ENCODE data around the gene EMP2.

Gene EMP2

DNA sequence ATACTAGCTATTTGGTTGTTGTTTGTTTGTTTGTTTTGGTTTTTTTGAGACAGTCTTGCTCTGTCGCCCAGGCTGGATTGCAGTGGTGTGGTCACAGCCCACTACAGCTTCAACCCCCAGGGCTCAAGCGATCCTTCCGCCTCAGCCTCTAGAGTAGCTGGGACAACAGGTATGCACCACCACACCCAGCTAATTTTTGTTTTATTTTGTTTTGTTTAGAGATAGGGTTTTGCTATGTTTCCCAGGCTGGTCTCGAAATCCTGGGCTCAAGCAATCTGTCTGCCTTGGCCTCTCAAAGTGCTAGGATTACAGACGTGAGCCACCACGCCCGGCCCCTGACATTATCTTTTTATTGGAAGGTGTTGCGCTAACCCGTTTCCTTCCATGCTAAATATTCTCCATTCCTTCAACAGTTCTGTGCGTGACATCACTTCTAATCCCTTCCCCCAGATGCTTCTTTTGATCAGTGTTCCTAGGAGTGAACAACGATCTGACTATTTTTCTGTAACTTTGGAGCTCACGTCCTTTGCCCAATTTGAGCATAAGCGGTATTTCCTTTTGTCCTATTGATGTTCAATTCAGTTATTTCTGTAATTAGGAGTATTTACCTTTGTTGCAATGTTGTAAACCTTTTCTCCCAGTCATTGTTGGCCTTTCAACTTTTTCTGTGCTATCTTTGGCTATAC lies 30.2 kb upstream of the EMP2 start:
- no peak for DNase-seq (ENCODE audit: low spot score)

GRCh38 chr16:10609402-10609774 lies 29.0 kb upstream of the EMP2 start:
- DNase-seq (ENCODE audit: low spot score): no peak

DNA sequence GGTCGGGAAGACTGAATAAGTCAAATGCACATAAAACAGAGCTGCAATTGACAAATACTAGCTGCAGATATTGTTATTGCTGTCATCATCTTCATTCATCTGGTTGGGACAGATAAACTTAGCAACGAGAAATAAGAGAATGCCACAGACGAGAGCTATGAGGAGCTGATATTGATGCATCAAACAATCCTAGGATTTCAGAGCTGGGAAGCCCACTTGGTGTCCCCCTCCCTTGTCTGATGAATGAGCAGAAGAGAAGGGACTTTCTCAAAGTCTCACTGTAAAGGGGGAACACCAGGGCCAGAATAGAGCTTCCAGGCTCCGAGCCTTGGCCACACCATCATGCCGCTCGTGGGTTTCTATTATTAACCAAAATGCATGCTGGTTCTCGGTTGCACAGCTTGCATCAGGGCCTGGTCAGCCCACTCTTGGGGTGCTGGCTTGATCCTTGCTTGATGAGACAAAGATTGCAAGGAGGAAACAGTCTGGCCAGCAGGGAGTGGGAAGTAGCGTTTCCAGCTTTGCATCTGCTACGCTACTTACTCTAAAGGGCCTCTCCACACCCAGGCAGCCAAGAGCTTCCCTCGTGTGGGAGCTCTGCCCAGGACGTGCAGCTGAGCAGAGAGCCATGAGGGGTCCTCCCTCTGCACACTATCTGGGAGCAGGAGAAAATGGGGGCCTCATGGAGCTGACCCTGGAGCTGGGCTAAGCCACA lies 28.4 kb upstream of the EMP2 start:
- DNase-seq (ENCODE audit: low spot score): no peak

GRCh38 chr16:10607157-10607556 lies 26.8 kb upstream of the EMP2 start:
- DNase-seq (ENCODE audit: low spot score): no peak

- no peak for DNase-seq (ENCODE audit: low spot score)
These were observed 26.2 kb upstream of the EMP2 start for GRCh38 chr16:10606607-10607006.

DNA sequence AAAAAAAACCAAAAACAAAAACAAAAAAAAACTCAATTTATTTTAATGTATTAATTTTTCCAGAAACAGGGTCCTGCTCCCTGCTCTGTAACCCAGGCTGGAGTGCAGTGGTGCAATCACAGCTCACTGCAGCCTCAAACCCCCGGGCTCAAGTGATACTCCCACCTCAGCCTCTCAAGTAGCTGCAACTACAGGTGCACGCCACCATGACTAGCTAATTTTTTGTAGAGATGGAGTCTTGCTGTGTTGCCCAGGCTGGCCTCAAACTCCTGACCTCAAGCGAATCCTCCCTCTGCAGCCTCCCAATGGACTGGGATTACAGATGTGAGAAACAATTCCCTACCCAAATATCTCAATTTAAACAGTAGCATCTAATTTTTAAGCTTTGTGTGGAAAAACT lies 25.2 kb upstream of the EMP2 start:
- DNase-seq (ENCODE audit: low spot score): no peak

DNA sequence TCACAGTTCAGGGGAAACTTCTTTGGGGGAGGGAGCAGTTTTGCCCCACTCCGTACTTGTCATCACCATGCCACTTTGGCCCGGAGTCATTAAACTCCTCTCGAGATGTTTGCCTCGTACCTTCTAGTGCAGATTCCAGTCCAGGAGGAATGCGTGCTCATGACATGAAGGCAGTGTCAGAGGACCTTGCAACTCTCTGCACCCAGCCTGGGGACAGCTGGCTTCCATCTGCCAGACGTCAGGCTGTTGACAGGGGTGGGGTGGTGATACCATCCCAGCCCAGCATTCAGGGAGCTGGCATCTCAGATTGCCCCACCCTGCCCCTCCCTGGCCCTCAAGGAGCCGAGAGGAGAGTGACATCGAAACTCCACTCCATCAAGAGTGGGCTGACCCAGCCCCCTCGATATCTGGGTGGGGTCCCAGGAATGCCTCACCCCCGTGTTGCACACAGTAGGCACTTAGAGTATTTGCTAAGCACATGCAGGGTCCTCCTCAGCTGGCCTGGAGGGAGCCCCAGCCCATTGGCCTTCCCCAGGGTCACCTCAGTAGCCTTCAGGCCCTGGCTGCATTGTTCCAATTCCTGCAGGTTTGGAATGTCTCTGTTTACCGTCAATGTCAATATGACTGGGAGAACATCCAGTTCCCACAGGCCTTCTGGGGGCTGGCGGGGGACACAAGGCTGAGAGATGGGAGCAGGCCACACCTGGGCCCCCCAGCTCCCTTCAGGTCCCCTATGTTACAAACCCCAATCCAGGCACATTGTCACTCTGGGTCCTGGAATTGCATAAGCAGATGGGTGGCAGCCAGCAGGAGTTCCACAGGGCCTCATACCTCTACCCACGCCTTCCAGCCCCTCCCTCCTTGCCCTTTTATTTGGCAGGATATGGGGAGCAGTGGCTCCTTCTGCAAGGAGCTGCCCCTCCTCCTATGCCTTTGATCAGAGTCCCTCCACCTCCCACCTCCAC lies 21.3 kb upstream of the EMP2 start:
- no peak for DNase-seq (ENCODE audit: low spot score)

DNA sequence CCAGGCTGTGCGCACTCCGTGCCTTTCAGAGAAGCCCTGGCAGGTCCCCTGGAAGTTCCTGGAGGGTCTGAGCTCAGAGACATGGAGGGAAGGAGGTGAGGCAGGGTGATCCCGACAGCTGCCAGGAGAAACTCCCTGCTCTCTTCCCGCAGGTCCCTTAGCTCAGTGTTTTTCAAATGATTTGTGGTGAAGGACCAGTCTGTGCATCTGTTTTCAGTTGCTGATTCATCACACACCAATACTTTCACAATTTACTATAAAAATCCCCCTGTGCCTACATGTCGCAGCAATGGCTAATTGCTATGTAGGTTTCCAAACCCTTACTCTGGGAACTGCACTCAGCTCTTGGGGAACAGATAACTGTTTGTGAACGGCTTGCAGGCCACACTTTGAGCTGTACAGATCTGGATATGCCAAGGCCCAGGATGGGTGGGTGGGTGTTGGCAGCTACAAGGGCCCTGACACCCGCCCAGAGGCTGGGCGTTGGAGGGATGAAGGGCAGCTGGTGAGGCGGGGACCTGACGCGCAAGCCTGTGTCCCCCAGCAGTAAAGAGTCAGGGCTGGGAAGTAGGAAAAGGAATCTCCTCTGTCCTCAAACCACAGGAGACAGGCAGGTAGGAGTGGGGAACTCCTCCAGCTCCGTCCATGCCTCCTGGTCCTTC lies 20.5 kb upstream of the EMP2 start:
- no peak for DNase-seq (ENCODE audit: low spot score)

GRCh38 chr16:10599626-10600025 lies 19.2 kb upstream of the EMP2 start:
- DNase-seq (ENCODE audit: low spot score): no peak

DNA sequence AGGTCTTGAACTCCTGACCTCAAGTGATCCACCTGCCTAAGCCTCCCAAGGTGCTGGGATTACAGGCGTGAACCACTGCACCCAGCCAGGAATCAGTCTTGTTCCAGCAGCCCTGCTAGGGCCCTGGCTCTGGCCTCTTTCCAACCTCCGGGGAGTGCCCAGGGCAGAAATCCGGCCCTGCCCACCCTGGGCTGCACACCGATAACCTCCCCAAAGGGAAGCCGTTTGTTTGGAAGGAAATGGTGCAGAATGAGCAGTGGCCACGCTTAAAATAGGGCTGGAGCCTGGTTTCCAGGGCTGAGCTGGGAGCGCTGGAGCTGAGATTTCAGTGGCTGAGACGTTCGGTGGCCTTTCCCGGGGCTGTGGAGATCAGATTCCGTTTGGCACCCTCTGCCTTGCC lies 17.8 kb upstream of the EMP2 start:
- DNase-seq (ENCODE audit: low spot score): peak; percentile 34

DNA sequence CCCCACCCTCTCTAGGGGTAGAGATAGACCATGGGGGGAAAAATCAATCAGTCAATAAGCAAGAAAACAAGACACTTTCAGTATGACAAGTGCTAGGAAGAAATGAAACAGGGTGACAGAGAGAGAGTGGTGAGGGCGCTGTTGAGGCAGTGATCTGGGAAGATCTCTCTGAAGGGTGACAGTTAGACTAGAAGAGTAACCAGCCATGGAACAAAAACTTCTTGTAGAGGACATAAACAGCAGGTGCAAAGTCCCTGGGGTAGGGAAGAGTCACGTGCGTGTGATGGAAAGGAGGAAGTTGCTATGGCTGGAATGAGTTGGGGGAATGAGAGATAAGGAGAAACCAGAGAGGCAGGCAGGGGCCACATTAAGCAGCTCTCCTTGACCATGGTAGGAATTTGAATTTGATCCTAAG lies 16.8 kb upstream of the EMP2 start:
- no peak for DNase-seq (ENCODE audit: low spot score)

GRCh38 chr16:10594312-10594950 lies 14.0 kb upstream of the EMP2 start:
- DNase-seq (ENCODE audit: low spot score): no peak

DNA sequence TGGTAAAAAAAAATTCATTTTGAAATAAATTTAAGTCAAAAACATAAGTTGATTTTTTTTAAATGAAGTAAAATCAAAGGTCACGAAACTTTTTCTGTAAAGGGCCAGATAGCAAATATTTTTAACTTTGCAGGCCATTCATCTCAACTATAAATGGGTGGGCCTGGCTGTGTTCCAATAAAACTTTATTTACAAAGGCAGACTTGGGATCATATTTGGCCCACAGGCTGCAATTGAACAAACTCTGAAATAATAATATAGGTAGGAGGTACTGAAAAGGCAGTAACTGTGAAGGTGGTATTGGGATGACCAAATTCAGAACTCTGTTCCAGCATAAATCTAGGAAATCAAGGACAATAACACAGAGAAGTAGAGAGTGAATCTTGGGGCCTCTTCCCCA lies 12.2 kb upstream of the EMP2 start:
- DNase-seq (ENCODE audit: low spot score): no peak

DNA sequence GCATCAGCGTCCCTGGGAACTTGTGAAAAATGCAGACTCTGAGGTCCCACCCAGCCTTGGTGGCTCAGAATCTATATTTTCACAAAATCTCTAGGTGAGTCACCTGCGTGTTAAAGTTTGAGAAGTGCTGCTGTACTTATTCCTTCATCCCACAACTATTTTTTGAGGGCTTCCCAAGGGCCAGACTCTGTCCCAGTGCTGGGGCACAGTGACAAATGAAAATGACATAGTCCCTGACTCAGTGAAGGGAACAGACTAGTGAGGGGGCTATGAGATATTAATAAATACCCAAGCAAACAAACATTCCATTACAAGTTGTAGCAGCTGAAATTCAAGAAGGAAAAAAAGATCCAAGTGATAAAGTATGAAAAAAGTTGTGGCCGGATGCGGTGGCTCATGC lies 9.9 kb upstream of the EMP2 start:
- DNase-seq (ENCODE audit: low spot score): no peak

DNA sequence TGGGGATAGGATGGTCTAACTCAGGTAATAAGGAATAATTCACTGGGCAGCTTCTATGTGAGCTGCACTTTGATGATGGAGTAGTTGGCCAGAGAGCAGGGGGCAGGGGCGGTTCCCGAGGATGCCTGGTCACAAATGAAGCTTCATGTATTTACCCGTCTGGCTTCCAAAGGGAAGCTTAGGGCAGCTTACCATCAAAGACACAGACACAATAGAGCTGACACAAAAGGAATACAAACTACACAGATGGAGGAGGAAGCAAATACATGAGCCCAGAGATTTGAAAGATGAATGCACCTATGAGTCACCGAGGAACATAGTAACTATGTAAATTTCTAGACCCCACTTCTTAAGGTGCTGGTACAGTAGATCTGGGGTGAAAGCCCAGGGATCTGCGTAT lies 8.7 kb upstream of the EMP2 start:
- no peak for DNase-seq (ENCODE audit: low spot score)

- no peak for DNase-seq (ENCODE audit: low spot score)
These were observed 7.2 kb upstream of the EMP2 start for GRCh38 chr16:10587622-10588021.

- no peak for DNase-seq (ENCODE audit: low spot score)
These were observed 4.6 kb upstream of the EMP2 start for GRCh38 chr16:10584981-10585438.

- DNase-seq (ENCODE audit: low spot score): no peak
These were observed 2.9 kb upstream of the EMP2 start for GRCh38 chr16:10583269-10583668.

DNA sequence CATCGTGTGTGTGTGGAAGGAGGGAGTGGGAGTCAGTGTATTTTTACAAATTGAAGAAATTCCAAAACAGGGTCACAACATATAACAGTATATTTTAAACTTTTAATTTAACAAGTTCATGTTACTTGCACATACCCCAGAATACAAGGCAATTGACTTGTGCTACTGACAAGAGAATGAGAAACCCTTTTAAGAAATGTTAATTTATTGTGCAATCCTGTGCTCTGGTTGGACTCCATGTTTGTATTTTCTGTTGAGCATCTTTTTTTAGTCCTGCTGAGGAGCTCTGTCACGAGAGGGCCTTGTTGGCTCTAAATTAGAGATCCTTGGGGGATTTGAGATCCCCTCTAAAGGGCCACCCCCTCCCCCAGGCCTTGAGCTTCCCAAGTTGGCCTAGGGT lies 1.1 kb upstream of the EMP2 start:
- DNase-seq (ENCODE audit: low spot score): no peak

GRCh38 chr16:10580883-10581247 lies 467 bp upstream of the EMP2 start:
- DNase-seq (ENCODE audit: low spot score): no peak

DNA sequence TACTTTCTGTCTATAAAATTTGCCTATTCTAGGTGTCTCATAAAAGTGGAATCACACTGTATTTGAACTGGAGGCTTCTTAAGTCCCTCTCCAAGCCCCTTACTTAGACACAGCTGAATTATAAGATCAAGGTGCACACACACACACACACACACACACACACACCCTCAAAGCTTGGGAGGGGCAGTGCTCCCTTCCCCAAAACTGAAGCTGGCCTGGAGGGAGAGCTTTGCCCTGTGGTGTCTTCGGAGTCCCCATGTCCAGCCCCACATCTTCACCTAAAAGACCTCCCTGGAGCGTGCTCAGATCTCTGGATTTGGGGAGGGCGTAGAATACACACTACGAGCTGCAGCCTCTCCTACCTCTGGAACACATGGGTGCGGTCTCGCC lies 828 bp downstream of the EMP2 start:
- no peak for DNase-seq (ENCODE audit: low spot score)

Data from hematopoietic multipotent progenitor cell treated with erythropoietin and hydrocortisone succinate and interleukin-3 and kit ligand, for 15 days (in vitro differentiated cells).